Right atrium auricular region (tissue), 2 donors: Measurements from ENCODE around the gene OR2B3. TPM values are rescaled to one million over a fixed set of nuclear protein-coding genes. Genes with fewer than 3 reads are reported as not detected.

Source experiments
- DNase-seq: peaks from one replicate; pipeline ENCODE4 v3.0.0-alpha.2; 2019; ENCODE audit warnings: low spot score
- H3K27ac ChIP-seq, 2 donors: fragments of 200-600 bp; sonication (generic); 1 replicate in 1 of 2; 2 replicates in 1 of 2; pipeline ENCODE4 v1.5.1; 2016 to 2019
- H3K27me3 ChIP-seq, 2 donors: fragments of 200-600 bp; sonication (generic); one replicate each; pipeline versions ENCODE4 v1.5.1 to v1.6.0; 2017 to 2019
- H3K36me3 ChIP-seq: fragments of 200-600 bp; sonication (generic); one replicate; pipeline ENCODE4 v1.5.1; 2016
- H3K4me1 ChIP-seq, 2 donors: fragments of 200-600 bp; sonication (generic); one replicate each; pipeline versions ENCODE4 v1.5.1 to v1.6.0; 2017 to 2019
- H3K4me3 ChIP-seq, 2 donors: fragments of 200-600 bp; sonication (generic); 1 replicate in 1 of 2; 2 replicates in 1 of 2; pipeline ENCODE4 v1.5.1; 2017 to 2019; ENCODE audit warnings: mild to moderate bottlenecking in 1 of 2, moderate library complexity in 1 of 2
- H3K9me3 ChIP-seq, 2 donors: fragments of 200-600 bp; sonication (generic); one replicate each; pipeline ENCODE4 v1.5.1; 2019
- total RNA-seq, 2 donors: library from RNA; depleted of rRNA; stranded (reverse); fragments of >200 nt; gene quantifications; one replicate each; pipeline ENCODE4 v1.1.0, GENCODE V29; 2016
- TF ChIP-seq, protein P1 (sequence below), 2 donors: fragments of 200-600 bp; sonication (generic); IDR thresholded peaks; one replicate each; pipeline ENCODE4 v1.5.1; 2019; ENCODE audit warnings: antibody characterized with exemption in 2 of 2

The OR2B3 gene
- total RNA-seq, 2 donors from 2014 or later, result not detected

DNA sequence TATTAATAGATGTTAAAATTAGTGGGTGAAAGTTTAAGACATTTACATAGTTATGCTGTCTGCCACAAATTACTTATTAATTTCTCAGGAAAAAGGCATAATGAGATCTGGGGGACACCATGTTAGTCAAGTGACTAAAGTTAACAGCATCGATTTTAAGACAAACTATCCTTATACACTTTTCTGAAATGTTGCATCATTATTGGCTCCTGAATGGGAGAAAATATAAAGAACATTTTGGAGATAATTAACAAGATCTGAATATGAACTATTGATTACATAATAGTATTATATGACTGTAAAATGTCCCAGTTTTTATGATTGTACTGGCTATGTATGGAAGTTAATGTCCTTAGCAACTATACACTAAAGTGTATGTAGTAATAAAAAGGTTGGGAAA is 7.9 kb downstream of the OR2B3 start:
- Histone ChIP-seq H3K36me3 (no peaks in the 10 kb centered on the region), H3K9me3 (no peaks in the 10 kb centered on the region), H3K27ac (no peak overlapping the region), H3K4me1 (no peaks in the 10 kb centered on the region), H3K4me3 (no peak overlapping the region), H3K27me3 (no peaks in the 10 kb centered on the region)
- TF ChIP-seq, protein P1, sequence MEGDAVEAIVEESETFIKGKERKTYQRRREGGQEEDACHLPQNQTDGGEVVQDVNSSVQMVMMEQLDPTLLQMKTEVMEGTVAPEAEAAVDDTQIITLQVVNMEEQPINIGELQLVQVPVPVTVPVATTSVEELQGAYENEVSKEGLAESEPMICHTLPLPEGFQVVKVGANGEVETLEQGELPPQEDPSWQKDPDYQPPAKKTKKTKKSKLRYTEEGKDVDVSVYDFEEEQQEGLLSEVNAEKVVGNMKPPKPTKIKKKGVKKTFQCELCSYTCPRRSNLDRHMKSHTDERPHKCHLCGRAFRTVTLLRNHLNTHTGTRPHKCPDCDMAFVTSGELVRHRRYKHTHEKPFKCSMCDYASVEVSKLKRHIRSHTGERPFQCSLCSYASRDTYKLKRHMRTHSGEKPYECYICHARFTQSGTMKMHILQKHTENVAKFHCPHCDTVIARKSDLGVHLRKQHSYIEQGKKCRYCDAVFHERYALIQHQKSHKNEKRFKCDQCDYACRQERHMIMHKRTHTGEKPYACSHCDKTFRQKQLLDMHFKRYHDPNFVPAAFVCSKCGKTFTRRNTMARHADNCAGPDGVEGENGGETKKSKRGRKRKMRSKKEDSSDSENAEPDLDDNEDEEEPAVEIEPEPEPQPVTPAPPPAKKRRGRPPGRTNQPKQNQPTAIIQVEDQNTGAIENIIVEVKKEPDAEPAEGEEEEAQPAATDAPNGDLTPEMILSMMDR (IDR thresholded peaks at IDR 0.05), result no peak
- no peak for DNase-seq

DNA sequence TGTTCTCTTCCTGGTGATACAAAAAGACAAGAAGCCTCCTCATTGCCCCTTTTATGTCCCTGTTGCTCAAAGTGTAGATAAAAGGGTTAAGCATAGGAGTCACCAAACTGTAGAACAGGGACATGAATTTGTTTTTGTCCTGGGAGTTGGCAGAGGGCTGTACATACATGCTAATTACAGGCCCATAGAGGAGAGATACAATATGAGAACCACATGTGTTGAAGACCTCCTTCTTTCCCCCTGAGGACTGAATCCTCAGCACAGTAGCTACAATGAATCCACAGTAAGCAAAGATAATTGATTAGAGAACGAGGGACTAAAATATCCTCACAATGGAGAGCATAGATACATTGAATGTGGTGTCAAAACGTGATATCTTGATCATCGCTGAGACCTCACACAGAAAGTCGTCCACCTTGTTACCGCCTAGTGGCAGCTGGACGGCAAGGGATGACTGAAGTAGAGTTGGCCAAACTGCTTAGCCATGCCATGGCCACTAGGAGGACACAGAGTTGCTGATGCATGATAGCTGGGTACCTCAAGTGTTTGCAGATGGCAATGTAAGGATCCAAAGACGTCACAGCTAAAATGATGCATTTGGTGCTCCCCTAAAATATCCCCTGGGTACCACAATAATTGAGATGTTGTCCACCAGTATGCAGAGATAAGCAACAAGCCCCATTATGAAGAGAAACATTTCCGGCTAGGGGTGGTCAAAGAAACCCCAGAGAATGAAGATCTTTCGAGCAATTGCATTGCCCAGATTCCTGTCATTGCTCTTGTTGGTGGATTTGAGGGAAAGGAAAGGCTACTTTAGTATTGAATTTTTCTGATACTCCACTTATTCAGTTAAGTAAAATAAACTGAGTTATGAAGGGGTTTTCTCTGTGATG is 15.0 kb downstream of the OR2B3 start:
- H3K4me3 ChIP-seq, result no peak overlapping the region
- no peak overlapping the region for H3K27ac ChIP-seq
- TF ChIP-seq, protein P1 (IDR thresholded peaks at IDR 0.05), result peak in 1 of 2 donors; percentile 29
- H3K36me3 ChIP-seq, result no peaks in the 10 kb centered on the region
- DNase-seq, result no peak
- no peaks in the 10 kb centered on the region for H3K27me3 ChIP-seq
- no peaks in the 10 kb centered on the region for H3K9me3 ChIP-seq
- no peaks in the 10 kb centered on the region for H3K4me1 ChIP-seq

DNA sequence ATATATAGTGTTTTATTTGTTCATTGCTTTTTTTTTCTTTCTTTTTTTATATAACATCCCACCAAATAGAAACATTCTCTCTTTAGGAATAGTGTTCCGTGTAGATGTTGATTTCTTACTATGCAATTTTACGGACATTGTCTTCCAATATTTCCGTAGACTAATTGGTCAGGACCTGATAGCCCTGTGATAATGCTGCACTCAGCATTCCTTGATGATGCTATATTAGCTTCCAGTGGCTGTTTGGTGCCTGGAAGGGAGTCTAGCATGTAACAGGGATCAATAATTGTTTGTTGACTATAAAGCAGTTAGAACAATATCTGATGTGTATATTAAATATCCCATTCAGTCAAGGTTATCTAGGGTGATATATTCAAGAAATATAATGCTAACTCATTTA is 35.4 kb downstream of the OR2B3 start:
- H3K4me1 ChIP-seq, result no peaks in the 10 kb centered on the region
- no peaks in the 10 kb centered on the region for H3K27me3 ChIP-seq
- TF ChIP-seq, protein P1 (IDR thresholded peaks at IDR 0.05), result no peak
- no peaks in the 10 kb centered on the region for H3K36me3 ChIP-seq
- no peak for DNase-seq
- no peaks in the 10 kb centered on the region for H3K9me3 ChIP-seq
- no peak overlapping the region for H3K27ac ChIP-seq
- no peak overlapping the region for H3K4me3 ChIP-seq

GRCh38 chr6:29045075-29045474 is 42.0 kb downstream of the OR2B3 start, which contains the start of gene OR2W1:
Gene OR2W1 (minus strand): TSS chr6:29045175. CDS start chr6:29045175, 0 bp downstream.
- H3K27me3 ChIP-seq, result no peaks in the 10 kb centered on the region
- TF ChIP-seq, protein P1 (IDR thresholded peaks at IDR 0.05), result no peak

More at GRCh38 chr6:29045075-29045474, 42.0 kb downstream of the OR2B3 start, which contains the start of gene OR2W1:
- no peak for DNase-seq
- no peak within 1 kb of the TSS for H3K4me3 ChIP-seq
- no peaks in the 10 kb centered on the region for H3K4me1 ChIP-seq
- no peaks in the 10 kb centered on the region for H3K9me3 ChIP-seq
- no peak within 1 kb of the TSS for H3K27ac ChIP-seq
- no peaks in the 10 kb centered on the region for H3K36me3 ChIP-seq

Other genes with a start within 250 kb of the OR2B3 start
- gene TRIM27, start 163.3 kb downstream of the OR2B3 start, total RNA-seq, result 10 to 100 TPM; 22.3 to 28.5 TPM
- under 1 TPM in 1 of 2 donors, not detected in 1; 0.24 TPM for gene ZNF311, start 82.0 kb downstream of the OR2B3 start, total RNA-seq
- not detected for gene OR2W1, start 42.1 kb downstream of the OR2B3 start, total RNA-seq
- gene OR2J1, start 12.2 kb upstream of the OR2B3 start, total RNA-seq, result not detected
- not detected for gene OR2J3, start 20.7 kb upstream of the OR2B3 start, total RNA-seq
- not detected for gene OR2J2, start 83.6 kb upstream of the OR2B3 start, total RNA-seq
- gene OR14J1, start 214.4 kb upstream of the OR2B3 start, total RNA-seq, result not detected